Measurements from ENCODE around the gene SLCO4A1.
A peak's percentile ranks its signal among the peaks of the same experiment; 100 is the strongest.

SLCO4A1 gene

GRCh38 chr20:62666736-62667529, 24.6 kb downstream of the SLCO4A1 start:
- DNase-seq (ENCODE audit: extremely low read depth, low read depth): no peak
- no peak for TF ChIP-seq CTCF (IDR thresholded peaks at IDR 0.05; ENCODE audit: low read depth, low read length, missing control alignments)
- no peak overlapping the region for H3K4me3 ChIP-seq (replicated peaks; ENCODE audit: low read depth, low read length)

- no peak for DNase-seq (ENCODE audit: extremely low read depth, low read depth)
- no peak for TF ChIP-seq CTCF (IDR thresholded peaks at IDR 0.05; ENCODE audit: low read depth, low read length, missing control alignments)
- no peak overlapping the region for H3K4me3 ChIP-seq (replicated peaks; ENCODE audit: low read depth, low read length)
These were observed 25.5 kb downstream of the SLCO4A1 start for GRCh38 chr20:62667530-62668440.

DNA sequence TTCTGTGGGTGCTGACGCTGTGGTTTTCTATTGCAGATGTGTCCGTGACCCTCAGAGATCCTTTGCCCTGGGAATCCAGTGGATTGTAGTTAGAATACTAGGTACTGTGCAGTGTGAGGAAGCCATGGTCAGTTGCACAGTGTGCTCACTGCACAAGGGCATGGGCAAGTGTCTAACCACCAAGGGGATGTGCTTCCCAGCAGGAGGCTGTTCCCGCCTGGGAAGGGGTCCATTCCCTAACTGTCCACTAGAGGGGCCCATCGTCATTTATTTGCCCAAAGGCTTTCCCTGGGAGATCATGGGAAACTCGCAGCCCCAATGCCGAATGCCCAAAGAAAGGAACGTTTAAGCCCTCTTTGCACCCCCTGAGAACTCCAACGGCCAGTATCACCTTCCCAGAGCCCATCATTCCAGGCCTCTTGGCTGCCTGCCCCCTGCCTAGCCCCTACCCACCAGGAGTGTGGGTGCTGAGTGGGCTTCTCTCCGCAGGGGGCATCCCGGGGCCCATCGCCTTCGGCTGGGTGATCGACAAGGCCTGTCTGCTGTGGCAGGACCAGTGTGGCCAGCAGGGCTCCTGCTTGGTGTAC, 26.2 kb downstream of the SLCO4A1 start:
- peak; percentile 68 for DNase-seq (ENCODE audit: extremely low read depth, low read depth)

GRCh38 chr20:62669249-62669648, 26.9 kb downstream of the SLCO4A1 start:
- H3K4me3 ChIP-seq (replicated peaks; ENCODE audit: low read depth, low read length): no peak overlapping the region
- TF ChIP-seq CTCF (IDR thresholded peaks at IDR 0.05; ENCODE audit: low read depth, low read length, missing control alignments): no peak
- no peak for DNase-seq (ENCODE audit: extremely low read depth, low read depth)

More for the DNA sequence above, 26.2 kb downstream of the SLCO4A1 start:
- H3K4me3 ChIP-seq (replicated peaks; ENCODE audit: low read depth, low read length): no peak overlapping the region
- peak; percentile 89 for TF ChIP-seq CTCF (IDR thresholded peaks at IDR 0.05; ENCODE audit: low read depth, low read length, missing control alignments)

GRCh38 chr20:62670156-62670555, 27.9 kb downstream of the SLCO4A1 start:
- no peak for DNase-seq (ENCODE audit: extremely low read depth, low read depth)
- no peak overlapping the region for H3K4me3 ChIP-seq (replicated peaks; ENCODE audit: low read depth, low read length)
- no peak for TF ChIP-seq CTCF (IDR thresholded peaks at IDR 0.05; ENCODE audit: low read depth, low read length, missing control alignments)

GRCh38 chr20:62670998-62671397, 28.7 kb downstream of the SLCO4A1 start:
- H3K4me3 ChIP-seq (replicated peaks; ENCODE audit: low read depth, low read length): no peak overlapping the region
- no peak for DNase-seq (ENCODE audit: extremely low read depth, low read depth)
- TF ChIP-seq CTCF (IDR thresholded peaks at IDR 0.05; ENCODE audit: low read depth, low read length, missing control alignments): no peak

Data from HFF-Myc (cell line).